Esophagus muscularis mucosa (tissue), 3 donors: ENCODE results near the gene CDC37L1.

ENCODE experiments used
- CTCF ChIP-seq, 3 experiments: fragments of 200-600 bp in 2 of 3; fragments of 450-650 bp in 1 of 3; sonication (generic) in 2 of 3; IDR thresholded peaks; one replicate each; pipeline ENCODE4 v1.5.1; 2017 to 2019; ENCODE audit warnings: antibody characterized with exemption in 3 of 3, mild to moderate bottlenecking in 2 of 3, moderate library complexity in 1 of 3
- POLR2A ChIP-seq: fragments of 450-650 bp; IDR thresholded peaks from one replicate; pipeline ENCODE4 v1.6.1; 2017; ENCODE audit warnings: antibody characterized with exemption, moderate library complexity, mild to moderate bottlenecking, low read depth

GRCh38 chr9:4684820-4685219, 5.5 kb downstream of the CDC37L1 start:
- no peak for TF ChIP-seq CTCF (IDR thresholded peaks at IDR 0.05)
- no peak for TF ChIP-seq POLR2A
